Ovary (tissue), 9 donors: ENCODE results near the gene HLA-DRA. TPM values are rescaled to one million over a fixed set of nuclear protein-coding genes. Genes with fewer than 3 reads are reported as not detected.

Experiments
- DNase-seq, 5 donors: peaks; one replicate each; pipeline ENCODE4 v3.0.0-alpha.2; 2019 to 2020
- H3K27ac ChIP-seq, 2 donors: fragments of 200-600 bp; one replicate each; pipeline versions ENCODE4 v1.5.1 to v1.8.0; 2019 to 2022
- H3K27me3 ChIP-seq: fragments of 200-600 bp; one replicate; pipeline ENCODE4 v1.8.0; 2022
- H3K36me3 ChIP-seq: fragments of 200-600 bp; sonication (generic); one replicate; pipeline ENCODE4 v1.5.1; 2019
- H3K4me1 ChIP-seq: one replicate; pipeline ENCODE4 v1.8.1; 2013; ENCODE audit warnings: mild to moderate bottlenecking, moderate library complexity; ENCODE audit not compliant: insufficient read depth
- H3K4me3 ChIP-seq: fragments of 200-600 bp; sonication (generic); one replicate; pipeline ENCODE4 v1.5.1; 2017
- H3K9me3 ChIP-seq, 2 donors: fragments of 200-600 bp in 1 of 2; sonication (generic) in 1 of 2; one replicate each; pipeline versions ENCODE4 v1.5.1 to v1.8.1; 2013 to 2019; ENCODE audit warnings: mild to moderate bottlenecking in 1 of 2, moderate library complexity in 1 of 2
- CTCF ChIP-seq, 3 donors: fragments of 450-650 bp in 2 of 3; fragments of 200-600 bp in 1 of 3; IDR thresholded peaks; one replicate each; pipeline versions ENCODE4 v1.5.1 to v1.8.0; 2016 to 2022; ENCODE audit warnings: antibody characterized with exemption in 3 of 3, mild to moderate bottlenecking in 1 of 3
- EP300 ChIP-seq: sonication (generic); formaldehyde crosslinking; IDR thresholded peaks from one replicate; pipeline ENCODE4 v1.6.1; 2017; ENCODE audit warnings: antibody characterized with exemption
- POLR2A ChIP-seq: fragments of 450-650 bp; IDR thresholded peaks from one replicate; pipeline ENCODE4 v1.6.1; 2017; ENCODE audit warnings: antibody characterized with exemption, mild to moderate bottlenecking, moderate library complexity
- WGBS, 3 donors: extraction: QIAGEN DNeasy Blood & Tissue Kit in 1 of 3; methylation state at CpG; one replicate each; pipeline versions ENCODE4 v1.1.5 to v1.1.7; 2013 to 2017; 5-methylcytosine and 5-hydroxymethylcytosine counted together
- intact Hi-C, 4 donors: fragments of 100-400 bp; cut with DNase I; formaldehyde crosslinking; loops; one replicate each; pipeline versions ENCODE4 v1.11.0 to v1.15.1; 2022 to 2023
- polyA plus RNA-seq, 2 donors: library from polyadenylated mRNA; stranded (reverse); fragments of 200-250 nt in 1 of 2; fragments of 350-450 nt in 1 of 2; fragmentation: Illumina TruSeq in 1 of 2; extraction: RNeasy Lipid Tissue Mini Kit (QIAGEN cat#74804) in 1 of 2; gene quantifications; one replicate each; pipeline ENCODE4 v1.2.3, GENCODE V29; 2013 to 2014
- total RNA-seq, 7 donors: library from RNA; depleted of rRNA in 2 of 7; stranded (reverse); fragments of >200 nt in 2 of 7; fragmentation: NEBNext Ultra II Directional in 3 of 7; extraction: Animal tissue kit (Norgen Biotek cat#: 25700) in 3 of 7; gene quantifications; one replicate each; pipeline versions ENCODE4 v1.1.0 to v1.2.4, GENCODE V29; 2016 to 2023
- donor health status: DM: no; HTN: no; CAD: no; lungs with moderate emphysema.
- donor health status: DM: no; HTN: no; CAD: no.
- donor health status: Bipolar disorder and iron deficiency.
- donor health status: DM: yes; HTN: yes; CAD: no.
- donor health status: DM: no; HTN: no; CAD: no.
- donor health status: DM: yes; HTN: yes; CAD: no.

HLA-DRA gene
- total and polyA plus RNA-seq, 9 donors: 19.5 to 1,131 (median 130) TPM

DNA sequence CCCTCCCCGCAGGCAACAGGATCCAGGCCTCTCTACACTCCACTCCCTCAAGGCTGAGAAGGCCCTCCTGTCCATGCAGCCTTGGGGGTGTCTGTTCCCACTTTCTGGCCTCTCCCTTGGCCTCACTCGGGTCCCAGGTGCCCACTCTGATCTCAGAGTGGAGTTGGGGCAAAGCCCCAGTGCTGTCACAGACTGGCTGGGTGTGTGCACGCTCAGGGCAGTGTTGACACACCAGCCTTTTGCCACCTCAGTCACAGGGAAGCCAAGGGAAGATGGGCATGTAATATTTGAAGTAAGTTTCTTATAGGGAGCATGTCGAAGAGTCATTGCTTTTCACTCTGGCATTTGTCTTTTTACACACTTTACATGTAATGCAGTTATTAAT lies 44.9 kb downstream of the HLA-DRA start:
- Histone ChIP-seq H3K36me3 (no peaks in the 10 kb centered on the region), H3K27ac (no peak overlapping the region), H3K4me3 (no peak overlapping the region), H3K4me1 (no peaks in the 10 kb centered on the region), H3K27me3 (no peaks in the 10 kb centered on the region), H3K9me3 (no peaks in the 10 kb centered on the region)
- WGBS, 3 donors: 58 to 65% (median 65%) methylated on average over 4 of the region's 4 CpGs
- intact Hi-C loops: no loop called here
- TF ChIP-seq CTCF (IDR thresholded peaks at IDR 0.05): no peak
- TF ChIP-seq POLR2A: no peak
- no peak for TF ChIP-seq EP300
- DNase-seq: no peak

DNA sequence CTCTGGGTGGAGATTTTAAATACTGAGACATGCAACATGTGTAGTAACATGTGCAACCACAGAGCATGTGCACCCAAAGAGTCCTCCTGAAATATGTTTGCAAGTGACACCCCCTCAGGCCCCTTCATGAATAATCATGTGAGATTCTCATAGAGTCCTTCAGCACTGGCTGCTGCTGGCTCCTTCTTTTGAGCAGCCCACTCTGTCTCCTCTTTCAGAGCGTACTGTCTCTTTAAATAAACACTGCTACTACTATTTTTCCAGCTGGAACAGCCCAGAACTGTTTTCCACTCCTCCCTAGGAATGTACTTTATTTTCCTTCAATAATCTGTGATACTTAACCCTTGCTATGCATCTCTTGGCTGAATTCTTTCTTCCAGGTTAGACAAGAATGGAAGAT lies 48.4 kb downstream of the HLA-DRA start:
- 20 to 26% methylated on average over 1 of the region's 1 CpG; no CpG with 5 or more reads in 1 of the 3 donors for WGBS, 3 donors
- H3K4me1 ChIP-seq: no peaks in the 10 kb centered on the region

DNA sequence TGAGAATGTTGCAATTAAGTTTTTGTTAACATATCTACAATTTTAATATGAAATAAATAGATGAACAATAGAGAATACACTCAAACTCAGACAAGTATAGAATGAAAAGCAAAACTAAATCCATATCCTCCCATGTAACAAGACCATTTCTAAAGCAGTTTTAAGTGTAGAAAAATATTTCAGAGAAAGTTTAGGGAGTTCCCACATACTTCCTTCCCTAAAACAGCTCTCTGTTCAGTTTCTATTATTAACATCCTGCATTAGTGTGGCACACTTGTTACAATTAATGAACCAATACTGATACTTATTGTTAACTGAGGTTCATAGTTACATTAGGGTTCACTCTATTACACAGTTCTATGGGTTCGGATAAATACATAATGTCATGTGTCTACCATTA lies 52.0 kb downstream of the HLA-DRA start:
- no peak overlapping the region for H3K4me3 ChIP-seq
- TF ChIP-seq EP300: no peak
- TF ChIP-seq POLR2A: no peak
- no peak for TF ChIP-seq CTCF (IDR thresholded peaks at IDR 0.05)
- H3K4me1 ChIP-seq: no peaks in the 10 kb centered on the region
- intact Hi-C loops: no loop called here
- H3K27me3 ChIP-seq: no peaks in the 10 kb centered on the region
- H3K9me3 ChIP-seq: no peaks in the 10 kb centered on the region
- no peak overlapping the region for H3K27ac ChIP-seq
- WGBS, 3 donors: 0 to 63% (median 2%) methylated on average over 1 of the region's 1 CpG
- H3K36me3 ChIP-seq: no peaks in the 10 kb centered on the region
- no peak for DNase-seq

More for the DNA sequence above, 48.4 kb downstream of the HLA-DRA start:
- intact Hi-C loops: no loop called here
- DNase-seq: no peak
- Histone ChIP-seq H3K27ac (no peak overlapping the region), H3K36me3 (no peaks in the 10 kb centered on the region), H3K9me3 (no peaks in the 10 kb centered on the region), H3K27me3 (no peaks in the 10 kb centered on the region), H3K4me3 (no peak overlapping the region)
- TF ChIP-seq POLR2A (no peak), CTCF (IDR thresholded peaks at IDR 0.05) (no peak), EP300 (no peak)

DNA sequence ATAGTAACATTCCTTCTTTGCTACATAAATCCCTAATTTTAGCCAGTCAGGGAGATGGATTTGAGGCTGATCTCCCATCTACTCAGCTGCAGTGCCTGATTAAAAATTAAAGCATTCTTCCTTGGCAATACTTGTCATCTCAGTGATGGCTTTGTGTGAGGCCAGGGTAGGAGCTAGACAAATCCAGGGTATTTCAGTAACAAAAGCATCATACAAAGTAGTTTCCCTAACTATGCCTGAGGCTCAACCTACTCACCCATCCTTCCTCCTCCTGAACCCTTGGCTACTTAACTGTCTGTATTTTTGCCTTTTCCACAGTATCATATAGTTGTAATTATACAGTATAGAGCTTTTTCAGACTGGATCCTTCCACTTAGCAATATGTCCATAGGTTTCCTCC lies 52.7 kb downstream of the HLA-DRA start:
- Histone ChIP-seq H3K27ac (no peak overlapping the region), H3K4me3 (no peak overlapping the region), H3K27me3 (no peaks in the 10 kb centered on the region), H3K36me3 (no peaks in the 10 kb centered on the region), H3K4me1 (no peaks in the 10 kb centered on the region), H3K9me3 (no peaks in the 10 kb centered on the region)
- intact Hi-C loops: no loop called here
- TF ChIP-seq CTCF (IDR thresholded peaks at IDR 0.05) (no peak), POLR2A (no peak), EP300 (no peak)
- no peak for DNase-seq

Other genes starting within 250 kb of the HLA-DRA start
- 100 to 1,000 TPM in 4 of 7 donors, 10 to 100 TPM in 3; 39.3 to 110 (median 100) TPM for gene PBX2, start 249.7 kb upstream of the HLA-DRA start, total RNA-seq
- 10 to 100 TPM; 74.0 to 75.5 TPM for gene PBX2, start 249.7 kb upstream of the HLA-DRA start, polyA plus RNA-seq
- 1 to 10 TPM; 3.1 to 8.4 (median 4.7) TPM for gene GPSM3, start 247.2 kb upstream of the HLA-DRA start, total RNA-seq
- 1 to 10 TPM; 5.4 to 8.7 TPM for gene GPSM3, start 247.2 kb upstream of the HLA-DRA start, polyA plus RNA-seq
- gene NOTCH4, start 215.8 kb upstream of the HLA-DRA start, total RNA-seq: 10 to 100 TPM in 4 of 7 donors, 1 to 10 TPM in 3; 7.2 to 19.1 (median 10.7) TPM
- gene NOTCH4, start 215.8 kb upstream of the HLA-DRA start, polyA plus RNA-seq: 10 to 100 TPM; 12.4 to 21.2 TPM
- gene TSBP1, start 68.0 kb upstream of the HLA-DRA start, total RNA-seq: not detected
- not detected for gene TSBP1, start 68.0 kb upstream of the HLA-DRA start, polyA plus RNA-seq
- not detected for gene BTNL2, start 32.7 kb upstream of the HLA-DRA start, total RNA-seq
- gene BTNL2, start 32.7 kb upstream of the HLA-DRA start, polyA plus RNA-seq: not detected
- 100 to 1,000 TPM in 1 of 7 donors, 10 to 100 TPM in 4, under 1 TPM in 2; 0.72 to 113 (median 16.5) TPM for gene HLA-DRB5, start 90.4 kb downstream of the HLA-DRA start, total RNA-seq
- gene HLA-DRB5, start 90.4 kb downstream of the HLA-DRA start, polyA plus RNA-seq: 10 to 100 TPM in 1 of 2 donors, under 1 TPM in 1; 0.41 to 61.4 TPM
- gene HLA-DRB1, start 150.0 kb downstream of the HLA-DRA start, total RNA-seq: 100 to 1,000 TPM in 2 of 7 donors, 10 to 100 TPM in 5; 16.4 to 136 (median 62.1) TPM
- 10 to 100 TPM; 47.9 to 95.9 TPM for gene HLA-DRB1, start 150.0 kb downstream of the HLA-DRA start, polyA plus RNA-seq
- 10 to 100 TPM in 4 of 7 donors, 1 to 10 TPM in 2, under 1 TPM in 1; 0.72 to 20.9 (median 10.1) TPM for gene HLA-DQA1, start 197.5 kb downstream of the HLA-DRA start, total RNA-seq
- 10 to 100 TPM; 10.8 to 44.8 TPM for gene HLA-DQA1, start 197.5 kb downstream of the HLA-DRA start, polyA plus RNA-seq
- 10 to 100 TPM in 3 of 7 donors, 1 to 10 TPM in 3, under 1 TPM in 1; 0.36 to 22.2 (median 7.7) TPM for gene HLA-DQB1, start 226.8 kb downstream of the HLA-DRA start, total RNA-seq
- 10 to 100 TPM in 1 of 2 donors, 1 to 10 TPM in 1; 2.5 to 28.5 TPM for gene HLA-DQB1, start 226.8 kb downstream of the HLA-DRA start, polyA plus RNA-seq